Thyroid gland (tissue), 4 donors: Measurements from ENCODE around the gene WDR70.

Experiments
- POLR2A ChIP-seq, 2 donors: fragments of 450-650 bp; IDR thresholded peaks; one replicate each; pipeline ENCODE4 v1.6.1; 2017; ENCODE audit warnings: antibody characterized with exemption in 2 of 2, mild to moderate bottlenecking in 2 of 2, moderate library complexity in 1 of 2
- TF ChIP-seq, protein P1 (sequence below), 6 experiments: fragments of 200-600 bp in 3 of 6; fragments of 450-650 bp in 3 of 6; sonication (generic) in 3 of 6; IDR thresholded peaks; one replicate each; pipeline ENCODE4 v1.5.1; 2016 to 2019; ENCODE audit warnings: antibody characterized with exemption in 6 of 6, mild to moderate bottlenecking in 2 of 6, inconsistent platforms in 1 of 6, moderate library complexity in 1 of 6

DNA sequence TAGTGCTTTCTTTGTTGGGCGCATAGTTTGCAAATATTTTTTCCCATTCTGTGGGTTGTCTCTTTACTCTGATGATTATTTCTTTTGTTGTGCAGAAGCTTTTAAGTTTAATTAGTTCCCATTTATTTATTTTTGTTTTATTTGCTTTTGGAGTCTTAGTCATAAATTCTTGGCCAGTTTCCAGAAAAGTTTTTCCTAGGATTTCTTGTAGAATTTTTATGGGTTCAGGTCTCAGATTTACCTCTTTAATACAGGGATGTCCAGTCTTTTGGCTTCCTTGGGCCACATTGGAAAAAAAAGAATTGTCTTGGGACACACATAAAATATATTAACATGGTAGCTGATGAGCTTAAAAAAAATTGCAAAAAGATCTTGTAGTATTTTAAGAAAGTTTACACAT lies 122.0 kb downstream of the WDR70 start:
- no peak for TF ChIP-seq POLR2A (IDR thresholded peaks at IDR 0.05)
- TF ChIP-seq, protein P1, sequence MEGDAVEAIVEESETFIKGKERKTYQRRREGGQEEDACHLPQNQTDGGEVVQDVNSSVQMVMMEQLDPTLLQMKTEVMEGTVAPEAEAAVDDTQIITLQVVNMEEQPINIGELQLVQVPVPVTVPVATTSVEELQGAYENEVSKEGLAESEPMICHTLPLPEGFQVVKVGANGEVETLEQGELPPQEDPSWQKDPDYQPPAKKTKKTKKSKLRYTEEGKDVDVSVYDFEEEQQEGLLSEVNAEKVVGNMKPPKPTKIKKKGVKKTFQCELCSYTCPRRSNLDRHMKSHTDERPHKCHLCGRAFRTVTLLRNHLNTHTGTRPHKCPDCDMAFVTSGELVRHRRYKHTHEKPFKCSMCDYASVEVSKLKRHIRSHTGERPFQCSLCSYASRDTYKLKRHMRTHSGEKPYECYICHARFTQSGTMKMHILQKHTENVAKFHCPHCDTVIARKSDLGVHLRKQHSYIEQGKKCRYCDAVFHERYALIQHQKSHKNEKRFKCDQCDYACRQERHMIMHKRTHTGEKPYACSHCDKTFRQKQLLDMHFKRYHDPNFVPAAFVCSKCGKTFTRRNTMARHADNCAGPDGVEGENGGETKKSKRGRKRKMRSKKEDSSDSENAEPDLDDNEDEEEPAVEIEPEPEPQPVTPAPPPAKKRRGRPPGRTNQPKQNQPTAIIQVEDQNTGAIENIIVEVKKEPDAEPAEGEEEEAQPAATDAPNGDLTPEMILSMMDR (IDR thresholded peaks at IDR 0.05), result no peak
